Mesothelial cell of epicardium (in vitro differentiated cells): ENCODE data around the gene SMG1. TPM values are rescaled to one million over a fixed set of nuclear protein-coding genes. Genes with fewer than 3 reads are reported as not detected.
"Not testable (repeated sequence)": the region's sequence is repeated elsewhere in the genome, so short reads cannot be mapped to it uniquely, and the experiment has no call there.

Experiments
- DNase-seq, 2 experiments: peaks; one replicate each; pipeline ENCODE4 v3.0.0; 2021; ENCODE audit warnings: low spot score in 2 of 2; ENCODE audit not compliant: unreplicated experiment in 2 of 2
- H3K27ac Mint-ChIP-seq: 2 replicates; pipeline ENCODE4 v1.8.0; 2021; ENCODE audit warnings: mixed read lengths
- H3K27me3 Mint-ChIP-seq: 2 replicates; pipeline ENCODE4 v1.8.0; 2021; ENCODE audit warnings: low read depth, mixed read lengths
- H3K36me3 Mint-ChIP-seq: 2 replicates; pipeline ENCODE4 v1.8.0; 2021; ENCODE audit warnings: mixed read lengths
- H3K4me1 Mint-ChIP-seq: 2 replicates; pipeline ENCODE4 v1.8.0; 2021; ENCODE audit warnings: mixed read lengths
- H3K4me3 Mint-ChIP-seq: 2 replicates; pipeline ENCODE4 v1.8.0; 2021; ENCODE audit warnings: mild to moderate bottlenecking, moderate library complexity, mixed read lengths
- H3K9me3 Mint-ChIP-seq: 2 replicates; pipeline ENCODE4 v1.8.0; 2021; ENCODE audit warnings: mixed read lengths
- total RNA-seq: library from RNA; stranded (reverse); gene quantifications from 3 replicates; pipeline ENCODE4 v1.2.1, GENCODE V29; 2021

SMG1 gene
- total RNA-seq, 1 donor from 2014 or later = 117 TPM

DNA sequence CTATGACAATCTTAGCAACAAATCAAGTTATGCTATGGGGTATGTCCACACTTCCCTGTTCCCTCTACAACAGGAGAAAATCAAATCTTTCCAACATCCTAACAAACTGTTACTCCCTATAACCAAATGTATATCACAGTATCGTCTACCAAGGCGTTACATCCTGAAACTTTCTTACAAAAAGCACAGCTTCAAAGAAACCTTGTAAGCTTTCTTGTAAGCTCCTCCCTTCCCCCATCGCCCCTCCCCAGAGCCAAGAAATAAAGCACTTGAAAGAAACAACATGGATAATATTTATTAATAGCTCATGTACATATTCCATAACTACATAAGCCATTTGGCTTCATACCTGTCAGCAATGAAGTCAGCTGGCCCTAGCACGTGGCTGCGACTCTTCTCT is 2.3 kb downstream of the SMG1 start:
- peak overlapping the region; percentile 59 for H3K4me3 Mint-ChIP-seq
- not testable (repeated sequence) for H3K9me3 Mint-ChIP-seq, DNase-seq, H3K27me3 Mint-ChIP-seq, H3K36me3 Mint-ChIP-seq
- peaks cover 22% of the 10 kb centered on the region for H3K4me1 Mint-ChIP-seq
- peak overlapping the region; percentile 91 for H3K27ac Mint-ChIP-seq

GRCh38 chr16:18923124-18923523 is 3.1 kb downstream of the SMG1 start:
- H3K27me3 Mint-ChIP-seq, H3K9me3 Mint-ChIP-seq, DNase-seq, H3K27ac Mint-ChIP-seq, H3K4me3 Mint-ChIP-seq, H3K36me3 Mint-ChIP-seq: not testable (repeated sequence)
- peaks cover 22% of the 10 kb centered on the region for H3K4me1 Mint-ChIP-seq

DNA sequence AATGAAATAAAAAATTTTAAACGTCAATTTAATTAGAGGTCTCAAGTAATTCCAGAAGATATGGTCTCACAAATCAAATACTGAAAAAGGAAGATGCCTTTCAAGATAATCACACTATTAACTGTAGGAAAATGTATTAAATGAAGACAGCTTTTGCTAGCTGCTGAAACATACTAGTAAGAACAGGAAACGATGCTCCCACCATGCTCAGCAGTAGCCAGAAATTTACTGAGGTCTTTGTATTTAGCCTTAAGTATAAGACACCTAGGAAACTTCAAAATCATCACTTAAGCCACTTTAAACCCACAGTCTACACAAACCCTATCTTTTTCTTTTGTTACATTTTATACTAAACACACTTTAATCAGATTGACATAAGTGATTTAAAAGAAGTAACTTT is 16.6 kb downstream of the SMG1 start:
- not testable (repeated sequence) for H3K4me1 Mint-ChIP-seq, DNase-seq, H3K4me3 Mint-ChIP-seq, H3K27ac Mint-ChIP-seq, H3K36me3 Mint-ChIP-seq, H3K9me3 Mint-ChIP-seq, H3K27me3 Mint-ChIP-seq

DNA sequence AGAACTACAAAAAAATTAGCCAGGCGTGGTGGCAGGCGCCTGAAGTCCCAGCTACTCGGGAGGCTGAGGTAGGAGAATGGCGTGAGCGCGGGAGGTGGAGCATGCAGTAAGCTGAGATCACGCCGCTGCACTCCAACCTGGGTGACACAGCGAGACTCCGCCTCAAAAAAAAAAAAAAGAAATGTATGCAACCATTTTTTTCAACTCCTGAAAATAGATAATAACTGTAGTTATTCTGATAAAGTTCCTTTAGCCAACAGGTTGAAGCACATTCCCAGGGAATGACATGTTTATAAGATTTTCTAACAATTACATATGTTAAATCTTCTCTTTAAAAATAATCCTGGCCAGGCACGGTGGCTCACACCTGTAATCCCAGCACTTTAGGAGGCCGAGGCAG is 17.5 kb downstream of the SMG1 start:
- not testable (repeated sequence) for H3K36me3 Mint-ChIP-seq, DNase-seq, H3K4me1 Mint-ChIP-seq

GRCh38 chr16:18902778-18903177 is 23.4 kb downstream of the SMG1 start:
- not testable (repeated sequence) for H3K9me3 Mint-ChIP-seq, DNase-seq, H3K36me3 Mint-ChIP-seq, H3K4me1 Mint-ChIP-seq, H3K27me3 Mint-ChIP-seq, H3K4me3 Mint-ChIP-seq, H3K27ac Mint-ChIP-seq

More for the DNA sequence above, 17.5 kb downstream of the SMG1 start:
- H3K27me3 Mint-ChIP-seq, H3K4me3 Mint-ChIP-seq, H3K27ac Mint-ChIP-seq, H3K9me3 Mint-ChIP-seq: not testable (repeated sequence)

DNA sequence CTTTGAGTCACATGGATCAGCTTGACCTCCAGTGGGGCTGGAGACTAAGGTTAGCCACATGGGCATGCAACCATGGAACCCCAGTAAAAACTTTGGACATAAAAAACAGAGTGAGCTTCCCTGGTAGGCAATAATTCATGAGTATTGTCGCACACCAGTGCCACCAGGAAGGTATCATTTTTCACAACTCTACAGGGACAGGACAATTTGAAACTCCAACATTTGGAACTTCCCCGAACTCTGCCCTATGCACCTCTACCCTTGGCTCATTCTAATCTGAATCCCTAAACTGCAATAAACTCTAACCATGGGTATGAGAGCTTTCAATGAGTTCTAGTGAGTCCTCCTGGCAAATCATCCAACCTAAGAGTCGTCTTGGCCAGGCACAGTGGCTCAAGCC is 24.2 kb downstream of the SMG1 start:
- not testable (repeated sequence) for H3K27ac Mint-ChIP-seq, H3K9me3 Mint-ChIP-seq

DNA sequence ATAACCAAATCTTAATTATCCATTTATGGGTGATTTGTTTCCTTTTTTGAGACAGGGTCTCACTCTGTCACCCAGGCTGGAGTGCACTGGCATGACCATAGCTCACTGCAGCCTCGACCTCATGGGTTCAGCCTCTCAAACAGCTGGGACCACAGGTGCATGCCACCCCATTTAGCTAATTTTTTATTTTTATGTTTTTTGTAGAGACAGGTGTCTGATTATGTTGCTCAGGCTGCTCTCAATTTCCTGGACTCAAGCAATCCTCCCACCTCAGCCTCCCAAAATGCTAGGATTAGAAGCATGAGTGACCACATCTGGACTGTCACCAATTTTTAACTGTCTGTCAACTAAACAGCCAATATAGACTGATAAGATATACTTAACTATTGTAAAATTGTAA is 25.0 kb downstream of the SMG1 start:
- H3K9me3 Mint-ChIP-seq, H3K4me3 Mint-ChIP-seq, H3K36me3 Mint-ChIP-seq, DNase-seq, H3K27ac Mint-ChIP-seq, H3K27me3 Mint-ChIP-seq, H3K4me1 Mint-ChIP-seq: not testable (repeated sequence)

More for the DNA sequence above, 24.2 kb downstream of the SMG1 start:
- not testable (repeated sequence) for H3K27me3 Mint-ChIP-seq, H3K36me3 Mint-ChIP-seq, H3K4me3 Mint-ChIP-seq, DNase-seq, H3K4me1 Mint-ChIP-seq

DNA sequence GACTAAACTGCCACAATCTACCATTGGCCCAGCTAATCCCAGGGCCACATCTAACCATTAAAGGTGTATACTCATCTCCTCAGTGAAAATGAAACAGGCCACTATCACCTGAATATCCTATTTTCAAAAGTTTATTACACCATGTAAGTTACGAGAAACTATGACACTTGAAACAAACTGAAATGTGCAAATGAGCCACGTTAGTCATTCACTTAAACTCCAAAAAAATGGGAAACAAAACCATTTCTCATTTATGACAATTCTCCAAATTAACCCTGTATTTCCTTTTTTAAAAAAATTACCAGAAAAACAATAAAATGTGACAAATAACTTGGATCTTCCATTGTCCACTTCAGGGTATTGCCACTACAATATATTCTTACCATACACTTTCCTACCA is 41.8 kb downstream of the SMG1 start:
- H3K27me3 Mint-ChIP-seq, H3K4me1 Mint-ChIP-seq, DNase-seq, H3K4me3 Mint-ChIP-seq, H3K9me3 Mint-ChIP-seq, H3K27ac Mint-ChIP-seq: not testable (repeated sequence)
- peaks cover 15% of the 10 kb centered on the region for H3K36me3 Mint-ChIP-seq

DNA sequence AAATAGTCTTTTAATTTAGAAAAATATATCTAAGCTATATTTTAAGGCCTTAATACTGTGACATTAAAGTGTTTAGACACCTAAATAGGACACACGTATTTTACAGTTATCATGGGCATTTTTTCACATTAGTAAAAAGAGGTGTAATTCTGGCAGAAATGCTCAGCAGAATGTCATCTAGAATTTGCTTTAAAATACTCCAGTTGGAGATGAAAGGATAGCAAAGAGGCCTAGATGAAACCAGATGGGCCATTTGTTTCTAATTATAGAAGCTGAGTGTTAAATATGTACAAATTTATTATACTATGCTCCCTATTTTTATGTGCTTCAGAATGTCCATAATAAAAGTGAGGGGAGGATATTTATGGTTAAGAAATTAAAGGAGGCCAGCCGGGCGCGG is 48.5 kb downstream of the SMG1 start:
- not testable (repeated sequence) for H3K4me3 Mint-ChIP-seq, H3K9me3 Mint-ChIP-seq, H3K27me3 Mint-ChIP-seq, H3K27ac Mint-ChIP-seq, H3K4me1 Mint-ChIP-seq, DNase-seq
- peaks cover 18% of the 10 kb centered on the region for H3K36me3 Mint-ChIP-seq

- H3K9me3 Mint-ChIP-seq, H3K4me3 Mint-ChIP-seq, H3K4me1 Mint-ChIP-seq, DNase-seq, H3K27me3 Mint-ChIP-seq, H3K27ac Mint-ChIP-seq: not testable (repeated sequence)
- peaks cover 19% of the 10 kb centered on the region for H3K36me3 Mint-ChIP-seq
Measured at GRCh38 chr16:18877259-18877658, 48.9 kb downstream of the SMG1 start.

- not testable (repeated sequence) for H3K27me3 Mint-ChIP-seq, DNase-seq, H3K27ac Mint-ChIP-seq, H3K4me1 Mint-ChIP-seq, H3K9me3 Mint-ChIP-seq, H3K4me3 Mint-ChIP-seq
- H3K36me3 Mint-ChIP-seq = peaks cover 19% of the 10 kb centered on the region
Measured at GRCh38 chr16:18876301-18876700, 49.9 kb downstream of the SMG1 start.

DNA sequence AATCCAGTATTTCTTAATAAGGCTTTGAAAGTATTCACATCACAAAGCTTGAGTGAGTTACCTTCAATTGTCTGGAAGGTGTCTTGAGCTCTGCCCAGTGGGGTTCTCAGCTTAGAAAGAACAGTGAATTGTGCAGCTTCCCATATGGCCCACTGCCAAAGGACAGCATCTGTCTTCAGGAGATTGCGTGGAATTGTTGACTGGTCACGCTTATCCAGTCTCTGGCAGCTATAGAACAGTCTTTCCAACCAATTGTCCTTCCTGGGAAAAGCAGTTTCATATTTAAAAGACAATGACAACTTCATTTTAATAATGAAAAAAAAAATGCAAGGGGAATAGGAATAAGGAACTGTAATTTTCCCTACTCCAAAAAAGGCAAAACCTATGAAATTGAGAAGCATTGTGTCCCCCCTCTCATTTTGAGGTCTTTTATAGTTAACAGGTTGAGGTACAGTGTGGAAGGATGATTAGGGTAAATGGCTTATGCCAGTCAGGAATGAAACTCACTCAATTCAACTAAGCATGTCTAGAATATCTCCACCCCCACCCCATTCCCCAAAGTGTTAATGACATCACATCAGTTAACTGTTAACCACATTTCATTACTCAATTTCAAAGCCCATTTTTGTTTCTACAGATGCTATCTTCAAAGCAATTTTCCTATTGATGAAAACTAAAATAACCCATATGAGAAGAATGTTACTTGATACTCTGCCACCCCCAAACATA is 57.0 kb downstream of the SMG1 start:
- H3K27me3 Mint-ChIP-seq, DNase-seq, H3K9me3 Mint-ChIP-seq, H3K4me3 Mint-ChIP-seq, H3K4me1 Mint-ChIP-seq: not testable (repeated sequence)
- H3K36me3 Mint-ChIP-seq = peaks cover 19% of the 10 kb centered on the region
- peak overlapping the region; percentile 59 for H3K27ac Mint-ChIP-seq

DNA sequence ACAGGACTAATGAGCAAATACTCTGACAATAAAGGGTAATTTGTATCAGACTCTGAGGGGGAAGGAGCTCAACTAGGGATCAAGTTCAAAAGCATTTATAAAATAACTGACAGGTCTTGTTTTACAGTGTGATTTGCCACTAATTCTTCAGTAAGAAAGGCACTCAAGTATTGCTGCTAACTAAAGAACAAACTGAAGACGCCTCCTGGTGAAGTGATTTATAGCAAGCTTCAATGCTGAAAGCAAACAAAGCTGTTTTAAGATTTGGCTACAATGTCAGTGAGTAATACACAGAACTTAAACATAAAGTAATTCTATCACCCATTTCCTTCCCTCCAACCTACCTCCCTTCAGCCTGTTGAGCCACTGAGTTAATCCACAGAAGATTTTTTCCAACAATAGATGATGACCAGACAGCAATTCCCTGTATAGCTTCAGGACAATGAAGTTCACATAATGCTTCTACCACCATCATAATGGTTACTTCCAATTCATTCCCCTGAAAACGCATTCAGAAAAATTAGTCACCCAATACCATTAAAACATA is 59.9 kb downstream of the SMG1 start:
- not testable (repeated sequence) for DNase-seq, H3K9me3 Mint-ChIP-seq, H3K27me3 Mint-ChIP-seq, H3K27ac Mint-ChIP-seq, H3K4me3 Mint-ChIP-seq, H3K4me1 Mint-ChIP-seq
- H3K36me3 Mint-ChIP-seq = peaks cover 17% of the 10 kb centered on the region

DNA sequence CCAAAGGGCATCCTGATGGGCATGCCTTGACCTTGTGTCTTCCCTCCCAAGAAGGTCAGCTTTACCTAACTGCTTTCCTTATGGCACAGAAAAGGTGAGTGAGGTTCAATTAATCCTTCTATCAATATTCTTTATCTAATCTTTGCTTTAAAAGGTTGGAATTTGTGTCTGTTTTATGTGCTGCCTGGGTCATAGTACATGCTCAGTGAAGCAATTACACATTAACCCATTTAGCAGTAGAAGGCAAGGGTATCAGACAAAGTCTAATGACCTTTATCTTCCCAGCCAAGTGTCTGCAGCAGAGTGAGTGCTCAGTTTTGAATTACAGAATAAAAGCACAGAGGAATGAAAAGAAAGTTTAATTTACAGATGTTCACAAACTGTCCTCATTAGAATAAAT is 63.3 kb downstream of the SMG1 start:
- not testable (repeated sequence) for H3K4me1 Mint-ChIP-seq, H3K9me3 Mint-ChIP-seq, H3K4me3 Mint-ChIP-seq, H3K27ac Mint-ChIP-seq, DNase-seq, H3K27me3 Mint-ChIP-seq
- peaks cover 27% of the 10 kb centered on the region for H3K36me3 Mint-ChIP-seq
